Subcutaneous abdominal adipose tissue (tissue), 5 donors: Measurements from ENCODE around the gene DTX4.
"Not testable (repeated sequence)": the region's sequence is repeated elsewhere in the genome, so short reads cannot be mapped to it uniquely, and the experiment has no call there.

Experiments used
- H3K27ac ChIP-seq: one replicate; pipeline ENCODE4 v1.7.0; 2013; ENCODE audit warnings: low read depth, mild to moderate bottlenecking, inconsistent platforms, low read length, moderate library complexity
- H3K27me3 ChIP-seq, 5 donors: one replicate each; pipeline ENCODE4 v1.7.0; 2013; ENCODE audit warnings: low read length in 5 of 5, inconsistent platforms in 1 of 5; ENCODE audit not compliant: control insufficient read depth in 5 of 5, insufficient read depth in 4 of 5
- H3K36me3 ChIP-seq, 5 donors: one replicate each; pipeline ENCODE4 v1.7.0; 2013; ENCODE audit warnings: low read length in 5 of 5; ENCODE audit not compliant: control insufficient read depth in 5 of 5, insufficient read depth in 5 of 5
- H3K4me1 ChIP-seq, 5 donors: one replicate each; pipeline ENCODE4 v1.7.0; 2013; ENCODE audit warnings: low read length in 5 of 5, mild to moderate bottlenecking in 3 of 5, moderate library complexity in 1 of 5; ENCODE audit not compliant: control insufficient read depth in 5 of 5, insufficient read depth in 5 of 5
- H3K4me3 ChIP-seq, 5 donors: one replicate each; pipeline ENCODE4 v1.7.0; 2013; ENCODE audit warnings: low read length in 5 of 5, low read depth in 1 of 5
- H3K9ac ChIP-seq, 5 donors: one replicate each; pipeline ENCODE4 v1.7.0; 2013; ENCODE audit warnings: low read length in 5 of 5, mild to moderate bottlenecking in 4 of 5, moderate library complexity in 3 of 5
- H3K9me3 ChIP-seq, 5 donors: one replicate each; pipeline ENCODE4 v1.7.0; 2013; ENCODE audit warnings: low read length in 5 of 5; ENCODE audit not compliant: control insufficient read depth in 5 of 5
- donor health status: healthy.
- donor health status: healthy.
- donor health status: healthy.
- donor health status: healthy.
- donor health status: healthy.

Gene DTX4

GRCh38 chr11:59171508-59172322, at the start of gene DTX4:
TSS of gene DTX4 (plus strand) at chr11:59172132. CDS start at chr11:59172596, 464 bp downstream.
- peaks cover 0 to 46% (median 38%) of the 10 kb centered on the region in 5 donors for H3K4me1 ChIP-seq
- H3K27me3 ChIP-seq: no peaks in the 10 kb centered on the region
- peak within 1 kb of the TSS; percentile 83 for H3K27ac ChIP-seq
- no peaks in the 10 kb centered on the region for H3K9me3 ChIP-seq
- H3K9ac ChIP-seq: peak within 1 kb of the TSS; percentile 78 to 93 (median 90)
- no peaks in the 10 kb centered on the region for H3K36me3 ChIP-seq
- peak within 1 kb of the TSS; percentile 70 to 96 (median 90) for H3K4me3 ChIP-seq

- H3K4me1 ChIP-seq: peaks cover 0 to 8% (median 5%) of the 10 kb centered on the region in 5 donors
- H3K27ac ChIP-seq: no peak overlapping the region
- H3K36me3 ChIP-seq: peaks cover 0 to 25% (median 13%) of the 10 kb centered on the region in 5 donors
- no peak overlapping the region for H3K9ac ChIP-seq
- peaks cover 0 to 2% (median 0%) of the 10 kb centered on the region in 5 donors for H3K9me3 ChIP-seq
- H3K4me3 ChIP-seq: peak overlapping the region in 3 of 5 donors; percentile 13 to 53 (median 39)
- no peaks in the 10 kb centered on the region for H3K27me3 ChIP-seq
These were observed 36.1 kb upstream of the DTX4 start for GRCh38 chr11:59135648-59136461.

- not testable (repeated sequence) for H3K9me3 ChIP-seq, H3K27ac ChIP-seq
- H3K36me3 ChIP-seq: peaks cover 0 to 25% (median 13%) of the 10 kb centered on the region in 5 donors
These were observed 35.4 kb upstream of the DTX4 start for GRCh38 chr11:59136551-59136950.

GRCh38 chr11:59137190-59137589, 34.7 kb upstream of the DTX4 start:
- H3K9me3 ChIP-seq: no peaks in the 10 kb centered on the region
- peaks cover 0 to 11% (median 11%) of the 10 kb centered on the region in 5 donors for H3K4me1 ChIP-seq
- no peak overlapping the region for H3K27ac ChIP-seq
- no peak overlapping the region for H3K4me3 ChIP-seq
- peaks cover 0 to 21% (median 10%) of the 10 kb centered on the region in 5 donors for H3K36me3 ChIP-seq
- no peak overlapping the region for H3K9ac ChIP-seq
- H3K27me3 ChIP-seq: no peaks in the 10 kb centered on the region

More at GRCh38 chr11:59136551-59136950, 35.4 kb upstream of the DTX4 start:
- not testable (repeated sequence) for H3K4me1 ChIP-seq, H3K9ac ChIP-seq, H3K27me3 ChIP-seq, H3K4me3 ChIP-seq

GRCh38 chr11:59138643-59139042, 33.3 kb upstream of the DTX4 start:
- Histone ChIP-seq H3K9me3 (no peaks in the 10 kb centered on the region), H3K36me3 (peaks cover 0 to 14% (median 7%) of the 10 kb centered on the region in 5 donors), H3K9ac (no peak overlapping the region), H3K4me1 (peaks cover 0 to 25% (median 24%) of the 10 kb centered on the region in 5 donors), H3K4me3 (no peak overlapping the region), H3K27ac (no peak overlapping the region), H3K27me3 (no peaks in the 10 kb centered on the region)

GRCh38 chr11:59141191-59141590, 30.7 kb upstream of the DTX4 start:
- Histone ChIP-seq H3K9ac (no peak overlapping the region), H3K4me1 (peaks cover 0 to 43% (median 42%) of the 10 kb centered on the region in 5 donors), H3K9me3 (no peaks in the 10 kb centered on the region), H3K4me3 (no peak overlapping the region), H3K27me3 (no peaks in the 10 kb centered on the region), H3K27ac (no peak overlapping the region), H3K36me3 (peaks cover 0 to 4% (median 0%) of the 10 kb centered on the region in 5 donors)

- Histone ChIP-seq H3K27me3 (no peaks in the 10 kb centered on the region), H3K4me3 (peak overlapping the region; percentile 77 to 94 (median 91)), H3K4me1 (peaks cover 0 to 43% (median 40%) of the 10 kb centered on the region in 5 donors), H3K9me3 (no peaks in the 10 kb centered on the region), H3K27ac (peak overlapping the region; percentile 92), H3K9ac (peak overlapping the region; percentile 32 to 97 (median 75)), H3K36me3 (peaks cover 0 to 4% (median 0%) of the 10 kb centered on the region in 5 donors)
These were observed 30.1 kb upstream of the DTX4 start for GRCh38 chr11:59141673-59142460.

- no peaks in the 10 kb centered on the region for H3K27me3 ChIP-seq
- H3K9me3 ChIP-seq: no peaks in the 10 kb centered on the region
- H3K9ac ChIP-seq: peak within 1 kb of the TSS; percentile 53 to 97 (median 75)
- H3K36me3 ChIP-seq: peaks cover 0 to 2% (median 0%) of the 10 kb centered on the region in 5 donors
- H3K4me1 ChIP-seq: peaks cover 0 to 43% (median 40%) of the 10 kb centered on the region in 5 donors
- H3K27ac ChIP-seq: peak within 1 kb of the TSS; percentile 92
- H3K4me3 ChIP-seq: peak within 1 kb of the TSS; percentile 77 to 94 (median 91)
These were observed 29.1 kb upstream of the DTX4 start, which contains the start of gene FAM111A for GRCh38 chr11:59142530-59143507. TSS of gene FAM111A (plus strand) at chr11:59142856. CDS start at chr11:59148873, 6,017 bp downstream.
